ENCODE measurements around the gene STUM. TPM values are rescaled to one million over a fixed set of nuclear protein-coding genes. Genes with fewer than 3 reads are reported as not detected.

The STUM gene
- total and polyA plus RNA-seq, 2 experiments from 2014 or later: 0.07 TPM; not detected in 1

DNA sequence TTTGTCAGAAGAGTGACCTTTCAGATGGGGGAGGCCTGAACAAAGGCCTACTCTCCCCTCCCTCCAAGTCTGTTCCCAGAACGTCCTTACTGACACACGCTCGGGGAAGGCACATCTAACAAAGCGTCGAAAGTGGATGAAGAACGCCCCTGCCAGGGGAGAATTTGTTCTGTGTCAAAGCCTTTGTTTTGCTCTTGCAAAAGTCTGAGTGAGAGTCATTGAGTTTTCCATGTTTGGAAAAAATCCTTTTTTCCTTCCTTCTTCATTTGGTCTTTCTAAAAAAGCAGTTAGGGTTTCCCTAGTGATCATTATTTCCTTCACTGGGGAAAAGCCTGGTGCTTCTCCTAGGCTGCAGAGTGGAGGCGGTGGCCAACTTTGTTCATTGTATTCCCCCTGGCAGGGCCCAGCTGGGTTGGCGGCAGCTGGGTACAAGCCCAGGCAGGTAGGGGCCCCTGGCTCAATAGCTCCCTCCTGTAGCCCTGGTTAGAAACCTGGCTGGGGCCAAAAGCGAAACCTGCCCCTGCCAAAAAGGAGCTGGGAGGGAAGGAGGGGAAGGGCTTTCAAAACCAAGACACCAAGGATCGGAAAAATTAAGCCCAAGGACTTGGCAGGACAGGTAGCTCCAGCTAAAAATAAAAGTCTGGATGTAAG is 109.5 kb downstream of the STUM start:
- no peak for DNase-seq (ENCODE audit: low spot score)
- H3K4me1 ChIP-seq (ENCODE audit: insufficient read depth): peaks cover 29% of the 10 kb centered on the region
- no peak overlapping the region for H3K27ac ChIP-seq
- no peaks in the 10 kb centered on the region for H3K27me3 ChIP-seq
- no peaks in the 10 kb centered on the region for H3K9me2 ChIP-seq (replicated peaks; ENCODE audit: insufficient read depth)
- peaks cover 3% of the 10 kb centered on the region for H3K79me2 ChIP-seq
- no peaks in the 10 kb centered on the region for H3K36me3 ChIP-seq (replicated peaks; ENCODE audit: insufficient read depth, low read depth)
- H3K4me3 ChIP-seq: no peak overlapping the region
- no peaks in the 10 kb centered on the region for H3K9me3 ChIP-seq (ENCODE audit: low read depth)
- WGBS (ENCODE audit: low lambda C conversion rate, missing lambda C conversion rate): 93% methylated on average over 10 of the region's 10 CpGs
- no peak overlapping the region for H2AFZ ChIP-seq
- TF ChIP-seq, protein P1, sequence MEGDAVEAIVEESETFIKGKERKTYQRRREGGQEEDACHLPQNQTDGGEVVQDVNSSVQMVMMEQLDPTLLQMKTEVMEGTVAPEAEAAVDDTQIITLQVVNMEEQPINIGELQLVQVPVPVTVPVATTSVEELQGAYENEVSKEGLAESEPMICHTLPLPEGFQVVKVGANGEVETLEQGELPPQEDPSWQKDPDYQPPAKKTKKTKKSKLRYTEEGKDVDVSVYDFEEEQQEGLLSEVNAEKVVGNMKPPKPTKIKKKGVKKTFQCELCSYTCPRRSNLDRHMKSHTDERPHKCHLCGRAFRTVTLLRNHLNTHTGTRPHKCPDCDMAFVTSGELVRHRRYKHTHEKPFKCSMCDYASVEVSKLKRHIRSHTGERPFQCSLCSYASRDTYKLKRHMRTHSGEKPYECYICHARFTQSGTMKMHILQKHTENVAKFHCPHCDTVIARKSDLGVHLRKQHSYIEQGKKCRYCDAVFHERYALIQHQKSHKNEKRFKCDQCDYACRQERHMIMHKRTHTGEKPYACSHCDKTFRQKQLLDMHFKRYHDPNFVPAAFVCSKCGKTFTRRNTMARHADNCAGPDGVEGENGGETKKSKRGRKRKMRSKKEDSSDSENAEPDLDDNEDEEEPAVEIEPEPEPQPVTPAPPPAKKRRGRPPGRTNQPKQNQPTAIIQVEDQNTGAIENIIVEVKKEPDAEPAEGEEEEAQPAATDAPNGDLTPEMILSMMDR (IDR thresholded peaks at IDR 0.05; ENCODE audit: poor library complexity): no peak
- TF ChIP-seq EZH2 (IDR thresholded peaks at IDR 0.05; ENCODE audit: borderline replicate concordance): no peak
- no peak for TF ChIP-seq EZH2phosphoT487 (IDR thresholded peaks at IDR 0.05; ENCODE audit: low read depth, severe bottlenecking, unreplicated experiment)
- H4K20me1 ChIP-seq (ENCODE audit: insufficient read depth, poor library complexity, severe bottlenecking): no peaks in the 10 kb centered on the region
- H3K4me2 ChIP-seq: no peak overlapping the region

DNA sequence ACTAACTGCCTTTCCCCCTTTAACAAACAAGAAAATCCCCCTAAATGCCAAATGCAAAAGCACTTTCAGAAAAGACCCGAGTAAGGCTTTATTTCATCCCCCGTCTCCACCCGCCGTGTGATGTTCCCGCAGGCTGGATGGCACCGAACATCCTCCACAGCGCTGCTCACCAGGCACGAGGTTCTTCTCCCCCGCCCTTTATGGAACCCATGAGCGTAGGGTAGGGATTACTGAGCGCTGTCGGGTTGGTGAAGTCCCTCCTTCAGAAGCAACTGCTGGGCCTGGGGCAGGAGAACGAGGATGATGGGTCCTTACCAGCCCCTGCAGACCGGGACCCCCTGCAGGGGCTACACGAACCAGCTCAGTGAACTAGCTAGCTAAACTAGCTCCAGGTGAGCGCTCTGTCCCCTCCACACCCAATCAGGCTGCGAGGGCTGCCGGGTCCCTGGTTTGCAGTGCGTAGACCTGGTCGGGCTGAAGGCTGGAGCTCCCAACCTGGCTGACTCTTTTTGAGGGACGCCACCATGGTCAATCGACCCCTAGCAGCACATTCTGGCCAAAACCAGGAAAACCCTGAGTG is 110.1 kb downstream of the STUM start:
- Histone ChIP-seq H3K79me2 (peaks cover 3% of the 10 kb centered on the region), H4K20me1 (ENCODE audit: insufficient read depth, poor library complexity, severe bottlenecking) (no peaks in the 10 kb centered on the region), H3K9me3 (ENCODE audit: low read depth) (no peaks in the 10 kb centered on the region), H3K27ac (no peak overlapping the region), H3K9me2 (replicated peaks; ENCODE audit: insufficient read depth) (no peaks in the 10 kb centered on the region), H3K27me3 (no peaks in the 10 kb centered on the region), H3K4me3 (no peak overlapping the region), H2AFZ (no peak overlapping the region), H3K4me2 (no peak overlapping the region), H3K4me1 (ENCODE audit: insufficient read depth) (peaks cover 34% of the 10 kb centered on the region), H3K36me3 (replicated peaks; ENCODE audit: insufficient read depth, low read depth) (no peaks in the 10 kb centered on the region)
- TF ChIP-seq EZH2phosphoT487 (IDR thresholded peaks at IDR 0.05; ENCODE audit: low read depth, severe bottlenecking, unreplicated experiment) (no peak), EZH2 (IDR thresholded peaks at IDR 0.05; ENCODE audit: borderline replicate concordance) (no peak)
- TF ChIP-seq, protein P1 (IDR thresholded peaks at IDR 0.05; ENCODE audit: poor library complexity): no peak
- DNase-seq (ENCODE audit: low spot score): no peak
- WGBS (ENCODE audit: low lambda C conversion rate, missing lambda C conversion rate): 86% methylated on average over 22 of the region's 22 CpGs

Other genes with a start within 250 kb of the STUM start
- gene LIN9, start 239.6 kb upstream of the STUM start, total RNA-seq: 5.7 and 6.2 TPM in 2 replicates
- 2.9 TPM in 2 replicates for gene LIN9, start 239.6 kb upstream of the STUM start, polyA plus RNA-seq
- gene PARP1, start 140.7 kb upstream of the STUM start, total RNA-seq: 61.9 and 93.0 TPM in 2 replicates
- gene PARP1, start 140.7 kb upstream of the STUM start, polyA plus RNA-seq: 59.7 and 65.5 TPM in 2 replicates
- gene ITPKB, start 190.5 kb downstream of the STUM start, total RNA-seq: 9.4 and 11.0 TPM in 2 replicates
- gene ITPKB, start 190.5 kb downstream of the STUM start, polyA plus RNA-seq: 7.4 and 13.8 TPM in 2 replicates